ENCODE results near the gene SERPINH1.
"Not testable (repeated sequence)": the region's sequence is repeated elsewhere in the genome, so short reads cannot be mapped to it uniquely, and the experiment has no call there.

Gene SERPINH1

GRCh38 chr11:75583718-75584658 lies 21.9 kb downstream of the SERPINH1 start:
- H3K4me3 ChIP-seq (ENCODE audit: low read length): peak overlapping the region; percentile 58
- no peak for DNase-seq (ENCODE audit: low read depth)

GRCh38 chr11:75584659-75585292 lies 22.7 kb downstream of the SERPINH1 start:
- not testable (repeated sequence) for H3K4me3 ChIP-seq (ENCODE audit: low read length); DNase-seq (ENCODE audit: low read depth)

More at GRCh38 chr11:75583718-75584658, 21.9 kb downstream of the SERPINH1 start:
- no peak for TF ChIP-seq CTCF (conservative IDR thresholded peaks at IDR 0.05; ENCODE audit: low read depth, low read length)

- no peak overlapping the region for H3K4me3 ChIP-seq (ENCODE audit: low read length)
- no peak for DNase-seq (ENCODE audit: low read depth)
- TF ChIP-seq CTCF (conservative IDR thresholded peaks at IDR 0.05; ENCODE audit: low read depth, low read length): no peak
These were observed 23.2 kb downstream of the SERPINH1 start for GRCh38 chr11:75585293-75585670.

GRCh38 chr11:75586395-75586794 lies 24.3 kb downstream of the SERPINH1 start:
- TF ChIP-seq CTCF (conservative IDR thresholded peaks at IDR 0.05; ENCODE audit: low read depth, low read length): no peak
- no peak for DNase-seq (ENCODE audit: low read depth)
- no peak overlapping the region for H3K4me3 ChIP-seq (ENCODE audit: low read length)

- H3K4me3 ChIP-seq (ENCODE audit: low read length): no peak overlapping the region
- no peak for DNase-seq (ENCODE audit: low read depth)
- no peak for TF ChIP-seq CTCF (conservative IDR thresholded peaks at IDR 0.05; ENCODE audit: low read depth, low read length)
These were observed 26.0 kb downstream of the SERPINH1 start for GRCh38 chr11:75588051-75588481.

- no peak for TF ChIP-seq CTCF (conservative IDR thresholded peaks at IDR 0.05; ENCODE audit: low read depth, low read length)
- DNase-seq (ENCODE audit: low read depth): no peak
- H3K4me3 ChIP-seq (ENCODE audit: low read length): no peak overlapping the region
These were observed 27.0 kb downstream of the SERPINH1 start for GRCh38 chr11:75589051-75589450.

- TF ChIP-seq CTCF (conservative IDR thresholded peaks at IDR 0.05; ENCODE audit: low read depth, low read length): no peak
- no peak overlapping the region for H3K4me3 ChIP-seq (ENCODE audit: low read length)
- no peak for DNase-seq (ENCODE audit: low read depth)
These were observed 27.9 kb downstream of the SERPINH1 start for GRCh38 chr11:75589933-75590332.
